Measurements from ENCODE around the gene PRKN.
"Not testable (repeated sequence)": the region's sequence is repeated elsewhere in the genome, so short reads cannot be mapped to it uniquely, and the experiment has no call there.

PRKN gene

DNA sequence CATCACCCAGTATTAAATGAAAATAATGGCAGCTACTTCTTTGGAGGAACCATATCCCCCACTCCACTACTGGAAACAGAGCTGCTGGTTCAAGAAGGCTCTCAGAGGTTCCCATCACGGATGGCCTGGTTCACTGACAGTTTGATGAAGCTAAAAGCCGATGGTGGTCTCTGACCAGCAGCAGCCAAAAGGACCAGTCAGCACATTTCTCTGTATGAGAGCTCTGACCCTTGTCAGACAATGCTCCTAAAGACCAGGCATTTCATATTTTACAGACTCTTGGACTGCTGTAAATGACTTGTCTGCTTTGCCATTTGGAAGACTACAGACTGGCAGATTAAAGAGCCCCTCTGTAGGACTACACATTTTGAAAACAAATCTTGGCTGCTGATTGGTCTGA, 16.6 kb downstream of the PRKN start:
- DNase-seq (ENCODE audit: low read depth): no peak

DNA sequence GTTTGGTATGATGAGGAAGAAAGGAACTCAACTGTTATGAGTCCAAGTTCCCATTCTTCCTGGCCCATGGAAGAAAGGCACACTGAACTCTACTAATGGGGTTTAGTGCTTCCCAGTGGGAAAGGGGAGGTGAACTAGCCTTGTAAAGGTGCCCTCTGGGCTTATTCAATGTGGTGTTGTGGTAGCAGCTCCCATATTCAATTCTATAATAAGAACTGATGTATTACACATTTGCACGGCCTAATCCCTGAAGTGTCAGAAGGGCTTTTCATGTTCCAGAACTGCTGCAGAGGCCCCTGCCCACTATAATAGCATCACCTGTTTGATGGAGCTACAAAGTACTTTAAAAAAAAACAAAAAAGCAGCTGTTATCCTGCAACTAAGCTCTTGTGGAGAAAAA, 17.1 kb downstream of the PRKN start:
- no peak for DNase-seq (ENCODE audit: low read depth)

DNA sequence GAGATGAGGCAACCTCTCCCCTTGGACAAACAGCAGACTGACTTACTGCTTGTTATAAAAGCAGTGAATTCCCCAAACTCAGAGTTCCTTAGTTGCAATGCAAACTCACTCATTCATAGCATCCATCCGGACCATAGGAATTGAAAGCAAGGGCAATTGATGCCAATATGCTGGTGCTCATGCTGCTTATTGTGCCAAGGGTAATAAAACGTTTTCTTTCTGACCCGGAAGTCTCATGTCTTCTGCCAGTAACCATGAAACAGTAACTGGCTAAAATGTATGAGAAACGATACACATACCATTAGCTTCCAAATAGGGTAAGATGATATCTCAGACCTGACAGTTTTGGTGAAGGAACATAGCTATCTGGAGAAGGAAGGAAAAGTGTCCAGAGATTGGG, 18.1 kb downstream of the PRKN start:
- no peak for DNase-seq (ENCODE audit: low read depth)

DNA sequence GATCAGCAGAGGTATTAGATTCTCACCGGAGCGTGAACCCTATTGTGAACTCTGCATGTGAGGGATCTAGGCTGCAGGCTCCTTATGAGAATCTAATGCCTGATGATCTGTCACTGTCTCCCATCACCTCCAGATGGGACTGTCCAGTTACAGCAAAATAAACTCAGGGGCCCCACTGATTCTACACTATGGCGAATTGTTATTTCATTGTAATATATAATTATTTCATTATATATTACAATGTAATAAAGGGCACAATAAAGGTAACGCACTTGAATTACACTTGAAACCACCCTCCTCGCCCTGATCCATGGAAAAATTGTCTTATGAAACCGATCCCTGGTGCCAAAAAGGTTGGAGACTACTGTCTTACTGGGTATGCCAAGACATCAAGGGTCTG, 18.6 kb downstream of the PRKN start:
- no peak for DNase-seq (ENCODE audit: low read depth)

DNA sequence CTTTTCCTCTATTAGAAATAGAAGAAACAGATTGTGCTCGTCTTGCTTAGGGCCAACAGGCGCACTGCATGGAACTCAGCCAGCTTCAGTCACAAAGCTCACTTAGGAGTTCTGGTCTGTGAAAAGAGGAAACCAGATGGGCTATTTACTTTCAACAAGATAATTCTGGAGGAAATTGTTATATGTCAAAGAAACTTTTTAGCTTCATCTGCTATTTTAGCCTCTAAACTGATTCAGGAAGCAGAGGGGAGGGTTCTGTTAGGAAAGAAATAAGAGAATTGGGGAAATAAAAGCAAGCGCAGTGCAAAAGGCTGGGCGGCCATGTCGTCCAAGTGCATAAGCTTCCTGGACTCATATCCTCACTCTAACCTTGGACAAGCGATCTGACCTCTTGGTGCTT, 21.3 kb downstream of the PRKN start:
- no peak for DNase-seq (ENCODE audit: low read depth)

DNA sequence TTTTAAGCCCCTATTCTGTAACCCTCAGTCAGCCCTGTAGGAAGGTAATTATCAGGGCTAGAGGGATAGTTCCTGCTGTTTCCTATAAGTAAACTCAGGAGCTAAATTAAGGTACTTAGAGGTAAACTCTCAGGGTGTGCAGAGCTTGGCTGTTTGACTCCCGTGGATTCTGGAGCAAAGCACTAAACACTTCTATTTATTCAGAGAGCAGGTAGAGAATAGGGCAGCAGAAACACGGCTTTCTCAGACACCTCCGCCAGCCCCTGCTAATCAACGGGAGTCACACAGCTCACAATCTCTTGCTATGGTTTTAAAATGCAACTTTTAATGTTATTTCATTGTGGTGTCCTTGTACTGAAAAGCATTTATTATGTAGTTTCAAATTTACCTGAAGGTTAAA, 21.8 kb downstream of the PRKN start:
- DNase-seq (ENCODE audit: low read depth): no peak

DNA sequence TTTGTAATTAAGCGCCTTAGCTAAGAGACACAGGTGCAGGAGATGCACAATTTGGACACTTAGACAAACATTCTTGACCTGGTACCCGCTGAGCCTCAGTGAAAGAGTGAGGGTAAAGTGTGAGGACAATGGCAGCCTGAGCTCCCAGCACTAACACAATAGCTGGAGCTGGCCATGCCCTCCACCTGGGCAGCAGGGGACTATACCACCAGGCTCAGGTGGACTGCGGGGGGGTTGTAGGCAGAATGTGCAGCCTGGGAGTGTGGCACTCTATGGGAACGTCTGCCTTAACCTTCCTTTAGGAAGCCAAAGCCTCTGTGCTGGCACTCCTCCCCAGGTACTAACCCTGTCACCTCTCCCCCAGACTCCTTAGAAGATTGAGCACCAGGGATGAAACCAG, 23.6 kb downstream of the PRKN start:
- no peak for DNase-seq (ENCODE audit: low read depth)

DNA sequence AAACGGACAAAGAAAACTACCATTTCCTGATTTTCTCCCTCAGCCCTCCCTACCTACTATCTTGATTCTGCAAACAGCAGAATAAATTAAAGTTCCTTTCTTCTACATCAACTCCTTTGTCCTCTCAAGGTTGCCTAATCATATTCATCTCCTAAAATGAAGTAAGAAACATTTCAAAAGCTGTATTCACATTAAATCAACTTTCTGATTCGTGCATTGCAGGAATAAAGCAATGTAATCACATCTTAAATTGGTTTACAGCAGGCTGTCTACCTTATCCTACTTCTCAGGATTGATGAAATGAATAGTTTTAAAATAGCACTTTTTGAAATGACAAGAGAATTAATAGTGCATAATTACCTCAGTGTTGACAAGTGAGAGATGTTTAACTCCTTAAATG, 25.1 kb downstream of the PRKN start:
- no peak for DNase-seq (ENCODE audit: low read depth)

DNA sequence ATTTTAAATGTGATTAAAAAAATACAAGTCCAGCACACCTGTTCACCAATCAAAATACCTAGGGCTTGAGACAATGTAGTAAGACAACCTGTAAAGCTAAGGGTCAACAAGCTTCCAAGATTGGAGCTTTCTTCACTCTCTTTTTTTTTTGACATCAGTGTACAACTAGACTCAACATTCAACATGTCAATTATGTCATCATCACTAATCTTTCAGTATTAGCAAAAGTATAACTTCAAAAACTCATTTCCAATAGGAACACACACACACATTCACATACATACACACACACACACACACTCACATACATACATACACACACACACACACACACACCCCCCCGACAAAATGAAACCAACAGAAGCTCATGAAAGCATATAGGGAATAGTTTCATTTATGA, 26.0 kb downstream of the PRKN start:
- DNase-seq (ENCODE audit: low read depth): no peak

DNA sequence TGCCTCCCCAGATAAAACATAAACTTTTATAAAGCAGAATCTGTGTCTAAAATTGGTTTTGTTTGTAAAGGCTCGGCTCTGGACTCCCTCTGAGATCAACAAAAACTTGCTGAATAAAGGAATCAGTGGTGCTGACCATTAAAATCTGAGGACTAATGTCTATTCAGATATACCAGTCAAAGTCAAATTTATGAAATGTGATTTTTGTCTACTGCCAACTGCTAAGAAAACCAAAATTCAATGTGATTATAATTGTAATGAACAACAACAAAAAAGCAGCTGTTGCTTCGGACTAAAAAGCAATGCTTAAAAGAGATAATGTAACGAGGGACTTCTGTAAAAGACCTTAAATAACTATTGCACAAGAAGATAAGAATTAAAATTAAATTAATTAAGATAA, 26.6 kb downstream of the PRKN start:
- DNase-seq (ENCODE audit: low read depth): no peak

DNA sequence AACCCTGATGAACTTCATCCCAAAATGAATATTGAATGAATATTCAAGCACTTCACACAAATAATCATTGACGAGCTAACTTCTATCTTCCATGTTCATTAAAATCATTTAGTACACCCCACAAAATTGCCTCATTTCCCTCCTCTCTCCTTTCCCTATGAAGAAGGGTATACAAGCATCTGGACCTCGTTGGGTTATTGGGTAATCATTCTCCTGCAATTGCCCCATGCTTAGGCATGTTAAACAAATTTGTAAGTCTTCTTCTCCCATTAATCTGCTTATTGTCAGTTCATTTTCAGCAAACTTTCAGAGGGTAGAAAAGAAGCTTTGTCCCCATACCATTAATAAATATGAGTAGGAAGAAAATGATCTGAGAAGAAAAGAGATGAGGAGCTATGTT, 27.6 kb downstream of the PRKN start:
- DNase-seq (ENCODE audit: low read depth): no peak

DNA sequence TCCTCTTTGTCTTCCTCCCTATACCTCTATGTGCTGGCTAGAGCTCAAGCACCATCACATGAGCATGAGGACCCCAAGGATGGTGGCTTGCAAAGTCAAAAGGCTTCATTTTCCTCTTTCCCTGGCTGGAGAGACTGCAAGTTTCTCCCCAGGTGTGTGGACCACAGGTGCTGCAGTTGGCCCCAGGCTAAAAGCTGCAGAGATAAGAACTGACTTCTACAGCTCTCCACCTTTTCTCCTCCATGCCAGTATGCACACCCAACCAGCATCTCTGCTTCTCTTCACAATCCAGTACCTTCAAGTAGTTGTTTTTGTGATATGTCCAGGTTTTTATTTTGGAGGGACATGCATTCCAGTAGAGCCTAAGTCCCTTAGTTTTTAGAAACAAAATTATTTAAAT, 29.1 kb downstream of the PRKN start:
- no peak for DNase-seq (ENCODE audit: low read depth)

DNA sequence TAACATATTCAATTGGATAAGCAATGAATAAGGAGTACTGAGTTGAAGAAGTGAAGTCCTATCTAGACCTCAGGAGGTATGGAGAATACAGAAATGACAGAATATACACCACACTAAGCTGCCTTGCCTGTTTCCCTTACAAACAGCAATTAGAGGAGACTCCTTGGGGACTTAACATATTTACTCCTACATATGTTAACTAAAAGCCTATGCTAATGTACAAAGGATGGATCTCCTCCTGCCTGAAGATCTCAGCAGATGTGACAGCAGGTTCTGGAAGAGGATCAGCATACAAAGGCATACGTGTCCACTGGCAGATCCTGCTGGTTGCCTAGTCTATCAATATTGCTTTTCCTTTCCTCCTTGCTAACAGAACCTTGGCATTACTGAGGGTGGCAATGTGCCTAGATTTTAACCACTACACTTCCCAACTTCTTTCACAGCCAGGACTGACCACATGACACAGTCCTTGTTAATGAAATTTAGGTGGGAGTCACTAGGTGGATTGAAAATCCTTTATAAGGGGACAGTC, 29.6 kb downstream of the PRKN start:
- no peak for DNase-seq (ENCODE audit: low read depth)

DNA sequence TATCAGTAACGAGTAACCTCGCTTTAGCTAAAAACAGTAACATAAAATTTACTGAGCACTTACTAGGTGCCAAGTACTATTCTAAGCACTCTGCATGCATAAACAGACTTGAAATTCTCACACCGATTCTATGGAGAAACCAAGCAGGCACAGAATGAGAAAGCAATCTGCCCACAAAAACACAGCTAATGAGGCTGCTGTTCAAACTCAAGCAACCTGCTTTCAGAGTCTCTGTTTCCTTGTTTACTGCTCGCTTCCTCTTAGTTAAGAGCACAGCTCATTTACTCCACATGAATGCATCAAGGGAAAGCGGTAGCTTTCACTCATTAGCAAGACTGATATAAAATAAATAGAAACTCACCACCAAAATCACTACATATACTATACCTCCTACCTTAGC, 37.4 kb downstream of the PRKN start:
- no peak for DNase-seq (ENCODE audit: low read depth)

DNA sequence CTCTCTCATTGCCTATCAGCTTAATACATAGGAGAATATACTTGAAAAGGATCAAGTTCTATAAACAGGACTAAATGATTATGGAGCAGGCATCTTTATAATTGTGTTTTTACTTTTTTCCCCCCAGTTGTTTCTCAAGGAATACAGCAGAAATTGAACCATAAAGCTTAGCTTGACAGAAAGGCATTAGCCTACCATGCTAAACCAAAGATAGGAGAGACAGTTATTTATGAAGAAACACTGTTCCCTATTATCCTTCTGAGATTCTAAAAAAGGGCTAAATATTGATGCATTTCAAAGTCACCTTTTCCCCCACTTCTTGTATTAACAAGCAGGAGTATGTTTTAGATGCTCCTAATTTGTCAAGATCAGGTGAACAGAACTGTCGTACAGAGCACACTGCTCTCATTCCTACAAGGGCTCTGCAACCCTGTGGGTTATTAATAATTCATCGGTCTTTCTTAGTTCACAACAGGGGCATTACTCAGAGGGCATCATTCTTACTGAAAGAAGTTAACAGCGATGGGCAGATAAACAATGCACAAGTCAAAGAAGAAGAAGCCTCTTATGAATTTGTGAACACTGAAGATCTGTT, 38.7 kb downstream of the PRKN start:
- DNase-seq (ENCODE audit: low read depth): no peak

DNA sequence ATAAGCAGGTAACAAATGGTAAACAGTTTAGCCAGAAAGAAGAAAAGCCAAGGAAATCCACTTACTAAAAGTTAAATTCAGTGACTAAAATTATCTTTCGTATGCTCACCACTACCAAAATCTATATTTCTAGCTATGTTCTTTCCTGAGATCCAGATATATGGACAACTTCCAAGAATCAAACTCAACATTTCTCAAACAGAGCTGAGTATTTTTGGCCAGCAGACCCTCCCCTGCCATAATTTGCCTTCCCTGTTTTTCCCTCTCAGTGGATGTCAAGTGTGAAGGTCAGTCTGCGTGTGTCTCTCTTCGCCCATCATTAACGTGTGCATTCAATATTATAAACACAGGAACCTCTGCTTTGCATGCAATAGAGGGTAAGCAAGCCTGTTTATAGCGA, 42.0 kb downstream of the PRKN start:
- DNase-seq (ENCODE audit: low read depth): no peak

DNA sequence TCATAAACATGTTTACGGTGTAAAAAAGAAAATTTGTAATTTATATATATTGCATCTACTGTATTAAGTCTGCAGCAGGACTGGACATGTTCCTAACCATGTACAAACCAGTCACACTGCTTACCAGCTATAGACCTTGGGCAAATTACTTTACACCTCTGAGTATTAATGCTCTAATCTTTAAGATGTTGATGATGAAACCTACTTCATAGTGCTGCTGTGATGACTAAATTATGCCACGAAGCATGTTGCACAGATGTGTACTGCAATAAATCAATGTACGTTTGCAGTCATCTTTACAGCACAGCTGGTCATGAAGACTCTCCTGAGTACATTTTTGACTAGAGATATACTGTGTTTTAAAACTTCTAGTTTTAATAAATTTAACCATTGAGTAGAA, 42.6 kb downstream of the PRKN start:
- DNase-seq (ENCODE audit: low read depth): no peak

DNA sequence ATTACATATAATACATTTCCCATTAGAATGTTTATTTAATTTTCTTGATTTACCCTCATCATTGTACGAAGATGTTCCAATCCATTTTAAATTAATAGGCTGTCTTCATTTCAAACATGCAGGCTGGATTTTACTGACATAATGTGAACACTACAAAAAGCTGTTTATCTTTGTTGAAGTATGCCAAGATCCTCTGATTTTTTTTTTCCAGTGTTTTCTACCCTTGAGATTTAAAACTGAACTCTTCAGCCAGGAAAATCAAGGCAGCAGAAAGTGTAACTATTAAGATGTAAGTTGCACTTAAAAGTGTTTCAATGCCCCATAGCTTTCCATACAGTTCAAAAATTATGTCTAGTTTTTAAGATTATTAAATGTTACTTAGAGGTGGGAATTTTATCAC, 43.5 kb downstream of the PRKN start:
- no peak for DNase-seq (ENCODE audit: low read depth)

DNA sequence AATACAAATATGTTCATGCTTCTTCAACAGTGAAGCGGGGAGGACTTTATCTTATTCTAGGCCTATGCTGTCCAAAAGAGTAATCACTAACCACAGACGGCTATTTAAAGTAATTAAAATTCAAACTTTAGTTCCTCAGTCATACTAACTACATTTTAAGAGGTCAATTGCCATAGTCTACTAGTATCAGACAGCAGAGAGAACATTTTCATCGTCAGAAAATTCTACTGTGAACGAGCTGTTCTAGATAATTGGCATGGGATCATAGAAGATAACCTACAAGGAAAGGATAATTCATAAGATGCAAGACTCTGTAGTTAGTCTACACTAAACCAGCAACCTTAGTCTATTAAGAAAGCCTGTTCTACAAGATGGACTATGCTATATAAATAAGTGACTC, 44.4 kb downstream of the PRKN start:
- DNase-seq (ENCODE audit: low read depth): no peak

DNA sequence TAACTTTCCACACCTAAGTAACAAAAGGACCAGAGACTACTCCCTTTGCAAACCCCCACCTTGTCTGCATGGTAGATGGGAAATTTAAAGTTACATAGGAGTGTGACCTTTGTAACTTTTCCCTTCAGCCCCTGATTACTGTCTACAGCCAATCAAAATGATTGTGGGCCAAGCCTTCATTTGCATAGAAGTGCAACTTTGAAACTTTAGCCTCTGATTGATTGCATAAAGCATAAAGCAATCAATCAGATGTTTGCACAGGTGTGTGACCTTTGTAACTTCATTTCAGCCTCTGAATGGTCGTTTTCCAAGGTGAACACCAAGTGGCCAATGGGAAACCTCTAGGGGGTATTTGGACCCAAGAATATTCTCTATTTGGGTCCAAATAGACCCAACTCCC, 46.1 kb downstream of the PRKN start:
- no peak for DNase-seq (ENCODE audit: low read depth)

DNA sequence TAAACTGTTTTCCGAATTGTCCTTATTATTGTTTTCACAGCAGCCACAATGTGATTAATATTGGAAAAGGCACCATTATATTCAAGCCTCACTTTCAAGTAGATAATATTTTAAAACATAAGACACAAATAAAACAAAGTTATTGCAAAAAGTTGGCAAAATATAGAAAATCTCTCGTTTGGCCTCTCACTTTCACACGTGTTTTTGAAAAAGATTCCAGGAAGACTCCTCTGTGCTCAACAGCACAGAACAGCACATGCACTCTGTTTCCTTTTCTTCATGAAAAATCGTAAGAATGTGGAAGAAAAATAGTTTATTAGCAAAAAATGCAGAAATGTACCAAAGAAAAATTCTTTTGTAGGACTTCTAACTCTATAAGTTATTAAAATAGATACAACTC, 46.7 kb downstream of the PRKN start:
- DNase-seq (ENCODE audit: low read depth): no peak

DNA sequence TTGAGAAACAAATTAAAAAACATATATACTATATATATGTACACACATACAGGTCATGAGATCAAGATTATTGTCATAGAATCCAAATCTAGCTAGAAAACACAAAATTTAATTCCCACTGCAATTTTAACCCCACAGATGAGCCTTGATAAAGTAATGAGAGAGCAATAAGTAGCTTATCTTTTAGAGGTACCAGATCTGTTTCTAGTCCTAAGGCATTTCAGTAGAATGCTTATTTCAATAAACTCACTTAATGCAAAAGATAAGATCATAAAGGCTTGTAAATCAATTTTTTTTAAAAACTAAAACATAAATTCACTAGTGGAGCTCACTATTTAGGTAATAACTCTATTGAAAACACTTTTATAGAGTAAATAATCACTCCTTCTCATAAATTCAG, 47.2 kb downstream of the PRKN start:
- no peak for DNase-seq (ENCODE audit: low read depth)

DNA sequence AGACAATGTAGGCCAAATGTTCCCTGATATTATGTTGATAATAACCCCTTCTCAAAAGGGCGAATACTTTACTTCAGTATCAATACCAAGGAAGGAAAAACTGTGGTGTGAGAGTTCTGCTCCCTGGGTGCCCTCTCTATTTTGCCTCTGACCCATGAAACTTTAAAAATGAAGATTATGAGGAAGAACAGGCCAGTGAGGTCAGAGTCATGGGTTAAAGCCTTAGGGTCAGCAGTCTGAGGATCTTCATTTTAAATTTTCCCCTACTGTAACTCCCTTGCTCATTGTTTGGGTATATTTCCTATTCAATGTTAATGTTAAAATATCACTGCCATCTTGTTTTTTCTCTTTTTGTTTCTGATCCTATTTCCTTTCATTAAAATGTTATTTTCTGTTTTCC, 47.9 kb downstream of the PRKN start:
- DNase-seq (ENCODE audit: low read depth): no peak

DNA sequence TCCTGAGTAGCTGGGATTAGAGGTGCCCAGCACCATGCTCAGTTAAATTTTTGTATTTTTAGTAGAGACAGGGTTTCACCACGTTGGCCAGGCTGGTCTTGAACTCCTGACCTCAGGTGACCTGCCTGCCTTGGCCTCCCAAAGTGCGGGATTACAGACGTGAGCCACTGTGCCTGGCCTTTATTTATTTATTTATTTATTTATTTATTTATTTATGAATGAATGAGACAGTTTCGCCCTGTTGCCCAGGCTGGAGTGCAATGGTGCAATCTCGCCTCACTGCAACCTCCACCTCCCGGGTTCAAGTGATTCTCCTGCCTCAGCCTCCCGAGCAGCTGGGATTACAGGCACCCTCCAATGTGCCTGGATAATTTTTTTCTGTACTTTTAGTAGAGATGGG, 48.7 kb downstream of the PRKN start:
- not testable (repeated sequence) for DNase-seq (ENCODE audit: low read depth)

DNA sequence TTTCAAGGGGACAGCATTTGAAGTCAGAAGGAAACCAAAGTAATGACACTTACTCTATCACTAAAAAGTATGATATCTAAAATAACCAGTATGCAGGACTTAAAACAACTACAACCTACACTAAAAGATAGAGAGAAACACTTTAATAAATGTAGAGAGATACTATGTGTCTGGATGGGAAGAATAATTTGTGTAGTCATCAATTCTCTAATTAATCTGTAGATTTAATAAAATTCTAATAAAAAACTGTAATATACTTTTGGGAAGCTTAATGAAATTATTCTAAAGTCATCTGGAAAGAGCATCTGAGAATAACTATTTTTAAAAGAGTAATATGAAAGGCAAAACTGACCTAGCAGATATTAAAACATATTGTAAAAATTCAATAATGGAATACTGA, 52.1 kb downstream of the PRKN start:
- no peak for DNase-seq (ENCODE audit: low read depth)
